ENCODE results near the gene C1orf35. TPM values are rescaled to one million over a fixed set of nuclear protein-coding genes. Genes with fewer than 3 reads are reported as not detected.

The C1orf35 gene
- total RNA-seq, 4 donors from 2014 or later, result 8.5 to 21.3 (median 18.1) TPM

DNA sequence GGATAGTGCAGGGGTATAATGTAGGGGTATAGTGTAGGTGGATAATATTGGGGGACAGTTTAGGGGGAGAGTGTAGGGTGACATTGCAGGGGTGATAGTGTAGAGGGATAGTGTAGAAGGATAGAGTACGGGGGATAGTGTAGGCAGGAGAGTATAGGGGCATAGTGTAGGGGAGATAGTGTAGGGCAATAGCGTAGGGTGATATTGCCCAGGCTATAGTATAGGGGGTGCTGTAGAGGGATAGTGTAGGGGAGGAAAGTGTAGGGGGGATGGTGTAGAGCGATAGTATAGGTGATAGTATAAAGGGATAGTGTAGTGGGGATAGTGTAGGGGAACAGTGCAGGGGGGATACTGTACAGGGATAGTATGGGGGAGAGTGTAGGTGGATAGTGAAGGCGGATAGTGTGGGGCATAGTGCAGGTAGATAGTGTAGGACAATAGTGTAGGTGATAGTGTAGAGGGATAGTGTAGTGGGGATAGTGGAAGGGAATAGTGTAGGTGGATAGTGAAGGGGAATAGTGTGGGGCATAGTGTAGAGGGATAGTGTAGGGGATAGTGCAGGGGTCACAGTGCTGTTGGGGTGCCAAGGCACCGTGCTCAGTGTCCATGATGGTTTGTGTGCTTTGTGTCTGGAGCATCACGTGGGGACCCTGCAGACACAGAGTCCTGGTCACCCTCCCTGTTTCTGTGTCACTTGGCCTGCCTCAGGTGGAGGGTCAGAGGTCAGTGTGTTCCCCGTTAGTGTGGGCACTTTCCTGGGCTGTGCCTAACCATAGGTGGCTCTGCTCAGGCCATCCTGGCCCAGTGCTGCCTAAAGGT is 31.1 kb downstream of the C1orf35 start:
- no peaks in the 10 kb centered on the region for H3K36me3 ChIP-seq
- H3K4me1 ChIP-seq, result no peaks in the 10 kb centered on the region
- no peaks in the 10 kb centered on the region for H3K9me3 ChIP-seq
- H3K27ac ChIP-seq, result no peak overlapping the region
- intact Hi-C loops (cut with DNase I), result loop anchor here (5.0 kb wide), 1 partner anchor 330 kb away; no protein-coding TSS in a partner anchor
- WGBS, 2 donors, result 46 to 59% methylated on average over 6 to 7 of the region's 7 CpGs
- DNase-seq, result no peak
- no peak for TF ChIP-seq POLR2A (IDR thresholded peaks at IDR 0.05)
- TF ChIP-seq, protein P1, sequence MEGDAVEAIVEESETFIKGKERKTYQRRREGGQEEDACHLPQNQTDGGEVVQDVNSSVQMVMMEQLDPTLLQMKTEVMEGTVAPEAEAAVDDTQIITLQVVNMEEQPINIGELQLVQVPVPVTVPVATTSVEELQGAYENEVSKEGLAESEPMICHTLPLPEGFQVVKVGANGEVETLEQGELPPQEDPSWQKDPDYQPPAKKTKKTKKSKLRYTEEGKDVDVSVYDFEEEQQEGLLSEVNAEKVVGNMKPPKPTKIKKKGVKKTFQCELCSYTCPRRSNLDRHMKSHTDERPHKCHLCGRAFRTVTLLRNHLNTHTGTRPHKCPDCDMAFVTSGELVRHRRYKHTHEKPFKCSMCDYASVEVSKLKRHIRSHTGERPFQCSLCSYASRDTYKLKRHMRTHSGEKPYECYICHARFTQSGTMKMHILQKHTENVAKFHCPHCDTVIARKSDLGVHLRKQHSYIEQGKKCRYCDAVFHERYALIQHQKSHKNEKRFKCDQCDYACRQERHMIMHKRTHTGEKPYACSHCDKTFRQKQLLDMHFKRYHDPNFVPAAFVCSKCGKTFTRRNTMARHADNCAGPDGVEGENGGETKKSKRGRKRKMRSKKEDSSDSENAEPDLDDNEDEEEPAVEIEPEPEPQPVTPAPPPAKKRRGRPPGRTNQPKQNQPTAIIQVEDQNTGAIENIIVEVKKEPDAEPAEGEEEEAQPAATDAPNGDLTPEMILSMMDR (IDR thresholded peaks at IDR 0.05), result no peak
- H3K27me3 ChIP-seq, result peaks cover 0 to 56% (median 4%) of the 10 kb centered on the region in 4 donors
- H3K4me3 ChIP-seq, result no peak overlapping the region

DNA sequence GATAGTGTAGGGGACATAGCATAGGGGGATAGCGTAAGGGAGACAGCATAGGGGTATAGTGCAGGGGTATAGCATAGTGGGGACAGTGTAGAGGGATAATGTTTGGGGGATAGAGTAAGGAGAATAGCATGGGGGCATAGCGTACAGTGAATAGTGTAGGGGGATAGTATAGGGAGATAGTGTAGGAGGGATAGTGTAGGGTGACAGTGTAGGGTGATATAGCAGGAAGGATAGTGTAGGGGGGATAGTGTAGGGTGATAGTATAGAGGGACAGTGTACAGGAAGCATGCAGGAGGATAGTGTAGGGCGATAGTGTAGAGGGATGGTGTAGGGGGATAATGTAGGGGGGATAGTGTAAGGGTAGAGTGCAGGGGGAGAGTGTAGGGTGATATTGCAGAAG is 32.3 kb downstream of the C1orf35 start:
- no peaks in the 10 kb centered on the region for H3K36me3 ChIP-seq
- TF ChIP-seq, protein P1 (IDR thresholded peaks at IDR 0.05), result no peak
- no peak for TF ChIP-seq POLR2A (IDR thresholded peaks at IDR 0.05)
- no peak for DNase-seq
- 57 to 73% methylated on average over 3 of the region's 3 CpGs for WGBS, 2 donors
- H3K27ac ChIP-seq, result no peak overlapping the region
- no peak overlapping the region for H3K4me3 ChIP-seq
- no peaks in the 10 kb centered on the region for H3K4me1 ChIP-seq
- intact Hi-C loops (cut with DNase I), result loop anchor here (5.0 kb wide), 1 partner anchor 329 kb away; no protein-coding TSS in a partner anchor
- no peaks in the 10 kb centered on the region for H3K9me3 ChIP-seq
- peaks cover 0 to 68% (median 6%) of the 10 kb centered on the region in 4 donors for H3K27me3 ChIP-seq

DNA sequence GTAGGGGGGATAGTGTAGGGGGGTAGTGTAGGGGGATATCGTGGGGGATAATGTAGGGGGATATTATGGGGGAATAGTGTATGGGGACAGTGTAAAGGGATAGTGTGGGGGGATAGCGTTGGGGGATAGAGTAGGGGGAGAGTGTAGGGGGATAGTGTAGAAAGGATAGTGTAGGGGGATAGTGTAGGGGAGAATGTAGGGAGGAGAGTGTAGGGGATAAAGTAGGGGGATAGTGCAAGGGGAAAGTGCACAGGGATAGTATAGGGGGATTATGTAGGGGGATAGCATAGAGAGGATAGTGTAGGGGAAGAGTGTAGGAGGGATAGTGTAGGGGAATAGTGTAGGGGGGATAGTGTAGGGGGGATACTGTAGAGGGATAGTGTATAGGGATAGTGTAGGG is 33.0 kb downstream of the C1orf35 start:
- H3K27ac ChIP-seq, result no peak overlapping the region
- H3K4me3 ChIP-seq, result no peak overlapping the region
- H3K36me3 ChIP-seq, result no peaks in the 10 kb centered on the region
- TF ChIP-seq, protein P1 (IDR thresholded peaks at IDR 0.05), result no peak
- 38 to 58% methylated on average over 2 of the region's 2 CpGs for WGBS, 2 donors
- intact Hi-C loops (cut with DNase I), result loop anchor here (5.0 kb wide), 1 partner anchor 328 kb away; no protein-coding TSS in a partner anchor
- no peaks in the 10 kb centered on the region for H3K9me3 ChIP-seq
- DNase-seq, result no peak
- H3K27me3 ChIP-seq, result peaks cover 0 to 75% (median 8%) of the 10 kb centered on the region in 4 donors
- H3K4me1 ChIP-seq, result no peaks in the 10 kb centered on the region

DNA sequence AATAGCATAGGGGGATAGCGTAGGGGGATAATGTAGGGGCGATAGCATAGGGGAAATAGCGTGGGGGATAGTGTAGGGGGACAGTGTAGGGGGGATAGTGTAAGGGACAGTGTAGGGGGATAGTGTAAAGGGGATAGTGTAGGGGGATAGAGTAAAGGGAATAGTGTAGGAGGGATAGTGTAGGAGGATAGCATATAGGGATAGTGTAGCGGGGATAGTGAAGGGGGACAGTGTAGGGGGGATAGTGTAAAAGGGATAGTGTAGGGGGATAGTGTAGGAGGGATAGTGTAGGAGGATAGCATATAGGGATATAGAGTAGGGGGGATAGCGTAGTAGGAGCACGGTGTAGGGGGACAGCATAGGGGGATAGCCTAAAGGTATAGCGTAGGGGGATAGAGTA is 34.8 kb downstream of the C1orf35 start:
- TF ChIP-seq, protein P1 (IDR thresholded peaks at IDR 0.05), result no peak
- no peak for TF ChIP-seq POLR2A (IDR thresholded peaks at IDR 0.05)
- peaks cover 0 to 93% (median 16%) of the 10 kb centered on the region in 4 donors for H3K27me3 ChIP-seq
- no peak overlapping the region for H3K4me3 ChIP-seq

DNA sequence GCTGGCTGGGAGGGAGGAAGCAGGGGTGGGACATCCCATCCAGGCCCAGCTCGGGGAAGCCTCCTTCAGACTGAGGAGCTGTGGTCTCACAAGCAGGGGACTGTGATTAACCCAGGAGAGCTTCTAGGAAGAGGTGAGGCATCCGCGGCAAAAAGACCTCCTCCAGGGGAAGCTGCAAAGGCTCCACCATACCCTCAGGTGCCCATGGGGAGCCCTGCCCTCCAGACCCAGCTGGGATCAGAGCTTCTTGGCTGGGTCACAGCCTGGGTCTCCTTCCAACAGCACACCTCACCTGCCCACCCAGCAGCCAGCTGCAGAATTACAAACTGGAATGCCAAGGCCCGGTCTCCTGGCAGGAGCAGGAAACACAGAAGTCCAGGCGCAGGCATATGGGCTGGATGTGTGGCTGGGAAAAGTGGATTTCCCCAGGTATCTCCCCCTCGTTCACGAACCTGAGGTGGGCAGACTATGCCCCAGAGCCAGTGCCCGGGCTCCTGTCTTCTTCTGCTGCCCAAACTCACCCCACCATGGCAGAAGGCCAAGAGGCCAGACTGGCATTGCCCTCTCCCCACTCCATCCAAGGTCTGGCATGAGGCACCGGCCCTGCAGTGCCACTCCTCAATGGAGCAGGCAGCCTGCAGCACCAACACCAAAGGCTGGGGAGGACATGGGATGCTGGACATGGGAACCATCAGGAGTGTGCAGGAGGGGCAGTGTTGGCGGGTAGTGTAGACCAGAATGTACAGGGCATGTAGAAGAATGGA is 36.1 kb downstream of the C1orf35 start:
- no peak overlapping the region for H3K4me3 ChIP-seq
- H3K36me3 ChIP-seq, result no peaks in the 10 kb centered on the region
- TF ChIP-seq, protein P1 (IDR thresholded peaks at IDR 0.05), result no peak
- no peak for TF ChIP-seq POLR2A (IDR thresholded peaks at IDR 0.05)
- peaks cover 0 to 96% (median 17%) of the 10 kb centered on the region in 4 donors for H3K27me3 ChIP-seq
- H3K27ac ChIP-seq, result no peak overlapping the region
- intact Hi-C loops (cut with DNase I), result no loop called here
- H3K9me3 ChIP-seq, result no peaks in the 10 kb centered on the region
- no peaks in the 10 kb centered on the region for H3K4me1 ChIP-seq
- 62 to 78% methylated on average over 1 to 6 of the region's 10 CpGs for WGBS, 2 donors
- no peak for DNase-seq

More for the DNA sequence above, 34.8 kb downstream of the C1orf35 start:
- no peak for DNase-seq
- H3K27ac ChIP-seq, result no peak overlapping the region
- H3K4me1 ChIP-seq, result no peaks in the 10 kb centered on the region
- intact Hi-C loops (cut with DNase I), result no loop called here
- 58 to 68% methylated on average over 7 of the region's 7 CpGs for WGBS, 2 donors
- no peaks in the 10 kb centered on the region for H3K36me3 ChIP-seq
- H3K9me3 ChIP-seq, result no peaks in the 10 kb centered on the region
